ENCODE data around the gene PCDHB9.
"Not testable (repeated sequence)": the region's sequence is repeated elsewhere in the genome, so short reads cannot be mapped to it uniquely, and the experiment has no call there.

PCDHB9 gene

DNA sequence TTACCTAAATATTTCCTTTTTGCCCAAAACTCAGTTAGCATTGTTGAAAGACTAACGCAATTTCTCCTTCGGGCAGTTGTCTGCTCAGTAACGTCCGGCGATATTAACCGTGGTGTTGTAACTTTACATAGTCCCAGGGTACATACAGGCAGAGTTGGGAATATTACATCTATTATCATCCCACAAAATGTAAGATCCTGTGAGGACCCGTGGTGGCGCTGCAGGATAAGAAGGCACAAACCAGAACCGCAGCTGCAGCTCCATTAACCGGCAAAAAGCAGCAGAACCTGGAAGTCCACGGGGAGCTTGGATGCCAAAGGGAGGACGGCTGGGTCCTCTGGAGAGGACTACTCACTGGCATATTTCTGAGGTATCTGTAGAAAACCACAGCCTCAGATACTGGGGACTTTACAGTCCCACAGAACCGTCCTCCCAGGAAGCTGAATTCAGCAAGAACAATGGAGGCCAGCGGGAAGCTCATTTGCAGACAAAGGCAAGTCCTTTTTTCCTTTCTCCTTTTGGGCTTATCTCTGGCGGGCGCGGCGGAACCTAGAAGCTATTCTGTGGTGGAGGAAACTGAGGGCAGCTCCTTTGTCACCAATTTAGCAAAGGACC lies 9.3 kb upstream of the PCDHB9 start, which contains the start of gene PCDHB8:
Gene PCDHB8, plus strand, starts transcription at position 214 of the 615 bp plus-strand sequence. Its CDS starts 245 bp downstream, at position 459.
- Mint-ChIP-seq H3K9me3 (peaks cover 35% of the 10 kb centered on the region), H3K27me3 (peaks cover 14% of the 10 kb centered on the region)
- H3K4me3 Mint-ChIP-seq; intact Hi-C loops (cut with micrococcal nuclease); H3K36me3 Mint-ChIP-seq (ENCODE audit: low read depth); H3K4me1 Mint-ChIP-seq (ENCODE audit: low read depth); H3K27ac Mint-ChIP-seq: not testable (repeated sequence)

DNA sequence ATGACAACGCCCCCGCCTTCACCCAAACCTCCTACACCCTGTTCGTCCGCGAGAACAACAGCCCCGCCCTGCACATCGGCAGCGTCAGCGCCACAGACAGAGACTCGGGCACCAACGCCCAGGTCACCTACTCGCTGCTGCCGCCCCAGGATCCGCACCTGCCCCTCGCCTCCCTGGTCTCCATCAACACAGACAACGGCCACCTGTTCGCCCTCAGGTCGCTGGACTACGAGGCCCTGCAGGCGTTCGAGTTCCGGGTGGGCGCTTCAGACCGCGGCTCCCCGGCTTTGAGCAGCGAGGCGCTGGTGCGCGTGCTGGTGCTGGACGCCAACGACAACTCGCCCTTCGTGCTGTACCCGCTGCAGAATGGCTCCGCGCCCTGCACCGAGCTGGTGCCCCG lies 7.6 kb upstream of the PCDHB9 start:
- not testable (repeated sequence) for H3K4me1 Mint-ChIP-seq (ENCODE audit: low read depth); H3K4me3 Mint-ChIP-seq
- peaks cover 33% of the 10 kb centered on the region for H3K9me3 Mint-ChIP-seq

GRCh38 chr5:141179876-141180275 lies 7.1 kb upstream of the PCDHB9 start:
- Mint-ChIP-seq H3K9me3 (peaks cover 36% of the 10 kb centered on the region), H3K27me3 (peaks cover 23% of the 10 kb centered on the region)
- H3K4me1 Mint-ChIP-seq (ENCODE audit: low read depth); intact Hi-C loops (cut with micrococcal nuclease); H3K27ac Mint-ChIP-seq; H3K4me3 Mint-ChIP-seq; H3K36me3 Mint-ChIP-seq (ENCODE audit: low read depth): not testable (repeated sequence)

More for the DNA sequence above, 7.6 kb upstream of the PCDHB9 start:
- H3K36me3 Mint-ChIP-seq (ENCODE audit: low read depth); H3K27ac Mint-ChIP-seq; intact Hi-C loops (cut with micrococcal nuclease): not testable (repeated sequence)
- peaks cover 18% of the 10 kb centered on the region for H3K27me3 Mint-ChIP-seq

GRCh38 chr5:141180313-141180712 lies 6.6 kb upstream of the PCDHB9 start:
- peaks cover 24% of the 10 kb centered on the region for H3K27me3 Mint-ChIP-seq
- H3K4me1 Mint-ChIP-seq (ENCODE audit: low read depth) = no peaks in the 10 kb centered on the region
- H3K4me3 Mint-ChIP-seq = no peak overlapping the region
- H3K36me3 Mint-ChIP-seq (ENCODE audit: low read depth) = no peaks in the 10 kb centered on the region
- intact Hi-C loops (cut with micrococcal nuclease) = no loop called here
- peaks cover 40% of the 10 kb centered on the region for H3K9me3 Mint-ChIP-seq
- H3K27ac Mint-ChIP-seq = no peak overlapping the region

- intact Hi-C loops (cut with micrococcal nuclease) = no loop called here
- H3K27me3 Mint-ChIP-seq = peaks cover 29% of the 10 kb centered on the region
- H3K4me1 Mint-ChIP-seq (ENCODE audit: low read depth) = no peaks in the 10 kb centered on the region
- no peak within 1 kb of the TSS for H3K4me3 Mint-ChIP-seq
- no peaks in the 10 kb centered on the region for H3K36me3 Mint-ChIP-seq (ENCODE audit: low read depth)
- peaks cover 50% of the 10 kb centered on the region for H3K9me3 Mint-ChIP-seq
- no peak within 1 kb of the TSS for H3K27ac Mint-ChIP-seq
These were observed 4.7 kb upstream of the PCDHB9 start, which contains the start of gene PCDHB16 for GRCh38 chr5:141182248-141182647. Gene PCDHB16 (plus strand): TSS chr5:141182387. CDS start chr5:141182560, 173 bp downstream.

DNA sequence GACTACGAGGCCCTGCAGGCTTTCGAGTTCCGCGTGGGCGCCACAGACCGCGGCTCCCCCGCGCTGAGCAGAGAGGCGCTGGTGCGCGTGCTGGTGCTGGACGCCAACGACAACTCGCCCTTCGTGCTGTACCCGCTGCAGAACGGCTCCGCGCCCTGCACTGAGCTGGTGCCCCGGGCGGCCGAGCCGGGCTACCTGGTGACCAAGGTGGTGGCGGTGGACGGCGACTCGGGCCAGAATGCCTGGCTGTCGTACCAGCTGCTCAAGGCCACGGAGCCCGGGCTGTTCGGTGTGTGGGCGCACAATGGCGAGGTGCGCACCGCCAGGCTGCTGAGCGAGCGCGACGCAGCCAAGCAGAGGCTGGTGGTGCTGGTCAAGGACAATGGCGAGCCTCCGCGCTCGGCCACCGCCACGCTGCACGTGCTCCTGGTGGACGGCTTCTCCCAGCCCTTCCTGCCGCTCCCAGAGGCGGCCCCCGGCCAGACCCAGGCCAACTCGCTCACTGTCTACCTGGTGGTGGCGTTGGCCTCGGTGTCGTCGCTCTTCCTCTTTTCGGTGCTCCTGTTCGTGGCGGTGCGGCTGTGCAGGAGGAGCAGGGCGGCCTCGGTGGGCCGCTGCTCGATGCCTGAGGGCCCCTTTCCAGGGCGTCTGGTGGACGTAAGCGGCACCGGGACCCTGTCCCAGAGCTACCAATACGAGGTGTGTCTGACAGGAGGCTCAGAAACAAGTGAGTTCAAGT lies 2.7 kb upstream of the PCDHB9 start:
- intact Hi-C loops (cut with micrococcal nuclease); H3K4me3 Mint-ChIP-seq; H3K4me1 Mint-ChIP-seq (ENCODE audit: low read depth); H3K36me3 Mint-ChIP-seq (ENCODE audit: low read depth); H3K27ac Mint-ChIP-seq: not testable (repeated sequence)
- H3K9me3 Mint-ChIP-seq = peaks cover 67% of the 10 kb centered on the region
- H3K27me3 Mint-ChIP-seq = peaks cover 42% of the 10 kb centered on the region

GRCh38 chr5:141188682-141189081 lies 1.7 kb downstream of the PCDHB9 start:
- H3K27ac Mint-ChIP-seq; H3K36me3 Mint-ChIP-seq (ENCODE audit: low read depth); H3K4me1 Mint-ChIP-seq (ENCODE audit: low read depth); H3K4me3 Mint-ChIP-seq; intact Hi-C loops (cut with micrococcal nuclease): not testable (repeated sequence)
- Mint-ChIP-seq H3K9me3 (peaks cover 63% of the 10 kb centered on the region), H3K27me3 (peaks cover 41% of the 10 kb centered on the region)

- H3K27me3 Mint-ChIP-seq = peaks cover 41% of the 10 kb centered on the region
- H3K4me3 Mint-ChIP-seq; intact Hi-C loops (cut with micrococcal nuclease); H3K4me1 Mint-ChIP-seq (ENCODE audit: low read depth); H3K27ac Mint-ChIP-seq; H3K36me3 Mint-ChIP-seq (ENCODE audit: low read depth): not testable (repeated sequence)
- H3K9me3 Mint-ChIP-seq = peaks cover 62% of the 10 kb centered on the region
These were observed 2.2 kb downstream of the PCDHB9 start for GRCh38 chr5:141189131-141189530.

- Mint-ChIP-seq H3K36me3 (ENCODE audit: low read depth) (no peaks in the 10 kb centered on the region), H3K9me3 (peaks cover 52% of the 10 kb centered on the region)
These were observed 5.3 kb downstream of the PCDHB9 start, which contains the start of gene PCDHB10 for GRCh38 chr5:141192110-141192725. Gene PCDHB10 (plus strand): TSS chr5:141192353. CDS start chr5:141192553, 200 bp downstream.

GRCh38 chr5:141194332-141194731 lies 7.4 kb downstream of the PCDHB9 start:
- peaks cover 52% of the 10 kb centered on the region for H3K9me3 Mint-ChIP-seq
- H3K4me3 Mint-ChIP-seq; intact Hi-C loops (cut with micrococcal nuclease); H3K36me3 Mint-ChIP-seq (ENCODE audit: low read depth); H3K27ac Mint-ChIP-seq; H3K4me1 Mint-ChIP-seq (ENCODE audit: low read depth): not testable (repeated sequence)
- peaks cover 19% of the 10 kb centered on the region for H3K27me3 Mint-ChIP-seq

More at GRCh38 chr5:141192110-141192725, 5.3 kb downstream of the PCDHB9 start, which contains the start of gene PCDHB10:
- H3K4me3 Mint-ChIP-seq = no peak within 1 kb of the TSS
- intact Hi-C loops (cut with micrococcal nuclease) = no loop called here
- H3K4me1 Mint-ChIP-seq (ENCODE audit: low read depth) = no peaks in the 10 kb centered on the region
- no peak within 1 kb of the TSS for H3K27ac Mint-ChIP-seq
- H3K27me3 Mint-ChIP-seq = peaks cover 32% of the 10 kb centered on the region

GRCh38 chr5:141196363-141196762 lies 9.4 kb downstream of the PCDHB9 start:
- no peaks in the 10 kb centered on the region for H3K4me1 Mint-ChIP-seq (ENCODE audit: low read depth)
- H3K27ac Mint-ChIP-seq = no peak overlapping the region
- intact Hi-C loops (cut with micrococcal nuclease) = no loop called here
- peaks cover 17% of the 10 kb centered on the region for H3K27me3 Mint-ChIP-seq
- no peak overlapping the region for H3K4me3 Mint-ChIP-seq
- no peaks in the 10 kb centered on the region for H3K36me3 Mint-ChIP-seq (ENCODE audit: low read depth)
- H3K9me3 Mint-ChIP-seq = peaks cover 64% of the 10 kb centered on the region

- intact Hi-C loops (cut with micrococcal nuclease) = no loop called here
- no peak within 1 kb of the TSS for H3K4me3 Mint-ChIP-seq
- no peaks in the 10 kb centered on the region for H3K4me1 Mint-ChIP-seq (ENCODE audit: low read depth)
- no peak within 1 kb of the TSS for H3K27ac Mint-ChIP-seq
- peaks cover 11% of the 10 kb centered on the region for H3K27me3 Mint-ChIP-seq
- peaks cover 66% of the 10 kb centered on the region for H3K9me3 Mint-ChIP-seq
- no peaks in the 10 kb centered on the region for H3K36me3 Mint-ChIP-seq (ENCODE audit: low read depth)
These were observed 12.6 kb downstream of the PCDHB9 start, which contains the start of gene PCDHB11 for GRCh38 chr5:141199359-141200235. Gene PCDHB11 (plus strand): TSS chr5:141199627. CDS start chr5:141199775, 148 bp downstream.

GRCh38 chr5:141201126-141201525 lies 14.2 kb downstream of the PCDHB9 start:
- H3K36me3 Mint-ChIP-seq (ENCODE audit: low read depth); H3K27me3 Mint-ChIP-seq; H3K4me3 Mint-ChIP-seq; H3K27ac Mint-ChIP-seq; H3K4me1 Mint-ChIP-seq (ENCODE audit: low read depth); intact Hi-C loops (cut with micrococcal nuclease): not testable (repeated sequence)
- peaks cover 63% of the 10 kb centered on the region for H3K9me3 Mint-ChIP-seq

Data from dendritic cell treated with granulocyte-macrophage colony-stimulating factor and Interleukin-4, amounts not matched to agents 40 ng/mL and 50 ng/mL, for 4 days (primary cell).